ENCODE results near the gene CFAP97D2. TPM values are rescaled to one million over a fixed set of nuclear protein-coding genes. Genes with fewer than 3 reads are reported as not detected.

CFAP97D2 gene
- total RNA-seq, 4 donors from 2014 or later: not detected

- intact Hi-C loops (cut with DNase I): no loop called here
- Histone ChIP-seq H3K36me3 (no peaks in the 10 kb centered on the region), H3K27me3 (no peaks in the 10 kb centered on the region), H3K9me3 (no peaks in the 10 kb centered on the region), H3K4me1 (peaks cover 0 to 4% (median 0%) of the 10 kb centered on the region in 4 donors), H3K27ac (replicated peaks in 1 of 4) (no peak overlapping the region), H3K4me3 (no peak overlapping the region)
- WGBS: 81% methylated on average over 28 of the region's 28 CpGs
- no peak for DNase-seq (ENCODE audit: extremely low spot score)
- no peak for TF ChIP-seq POLR2A (IDR thresholded peaks at IDR 0.05; ENCODE audit: low read depth)
- no peak for TF ChIP-seq POLR2AphosphoS5 (IDR thresholded peaks at IDR 0.05)
- no peak for TF ChIP-seq CTCF (IDR thresholded peaks at IDR 0.05)
- no peak for TF ChIP-seq EP300 (IDR thresholded peaks at IDR 0.05)
Observed at GRCh38 chr13:114151565-114152284, 27.3 kb upstream of the CFAP97D2 start.

DNA sequence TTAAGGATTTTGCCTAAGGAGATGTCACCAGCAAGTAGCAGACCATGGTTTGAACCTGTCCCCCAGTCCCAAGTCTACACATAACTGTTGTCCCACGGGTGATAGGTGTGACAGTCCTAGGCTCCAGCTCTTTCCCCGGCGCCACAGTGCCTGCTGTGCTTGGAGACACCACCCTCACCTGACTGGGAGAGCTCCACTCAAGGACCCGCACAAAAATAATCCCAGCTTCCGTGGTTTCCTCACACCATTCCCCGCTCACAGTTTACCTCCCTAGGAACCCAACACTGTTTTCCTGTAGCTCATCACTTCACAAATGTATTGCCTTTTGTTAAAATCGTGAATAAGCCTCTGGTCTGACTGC is 26.8 kb upstream of the CFAP97D2 start:
- H3K27ac ChIP-seq (replicated peaks in 1 of 4): no peak overlapping the region
- H3K4me1 ChIP-seq: peaks cover 0 to 4% (median 0%) of the 10 kb centered on the region in 4 donors
- 81% methylated on average over 7 of the region's 7 CpGs for WGBS
- intact Hi-C loops (cut with DNase I): no loop called here
- no peak for TF ChIP-seq EP300 (IDR thresholded peaks at IDR 0.05)
- TF ChIP-seq POLR2A (IDR thresholded peaks at IDR 0.05; ENCODE audit: low read depth): no peak
- no peak for TF ChIP-seq POLR2AphosphoS5 (IDR thresholded peaks at IDR 0.05)
- no peak for TF ChIP-seq CTCF (IDR thresholded peaks at IDR 0.05)
- DNase-seq (ENCODE audit: extremely low spot score): no peak
- no peaks in the 10 kb centered on the region for H3K27me3 ChIP-seq
- H3K36me3 ChIP-seq: no peaks in the 10 kb centered on the region
- H3K9me3 ChIP-seq: no peaks in the 10 kb centered on the region
- H3K4me3 ChIP-seq: no peak overlapping the region

DNA sequence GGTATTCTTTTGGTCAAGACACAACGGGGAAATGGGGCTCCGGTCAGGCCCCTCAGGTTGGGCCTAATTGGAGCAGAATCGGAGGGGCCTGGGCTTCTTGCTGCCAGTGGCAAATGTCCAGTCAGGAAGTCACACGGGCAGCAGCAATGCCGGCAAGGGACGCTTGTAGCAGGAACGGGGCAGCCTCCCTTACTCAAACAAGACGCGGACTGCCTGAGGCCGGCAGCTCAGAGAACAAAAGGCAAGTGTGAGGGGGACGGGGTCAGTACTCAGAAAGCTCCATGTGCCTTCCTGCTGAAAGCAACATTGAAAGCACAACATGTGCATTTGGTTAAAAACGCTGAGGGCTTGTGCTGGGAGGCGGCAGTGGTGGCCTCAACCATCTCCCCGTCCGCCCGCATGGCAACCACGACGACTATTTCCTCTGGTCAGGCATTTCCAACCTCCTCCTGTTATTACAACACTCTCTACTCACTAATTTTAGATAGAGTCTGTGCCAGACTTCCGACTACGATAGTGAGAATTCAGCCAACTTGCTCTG is 26.2 kb upstream of the CFAP97D2 start:
- Histone ChIP-seq H3K9me3 (no peaks in the 10 kb centered on the region), H3K27ac (replicated peaks in 1 of 4) (no peak overlapping the region), H3K27me3 (no peaks in the 10 kb centered on the region), H3K4me3 (no peak overlapping the region), H3K4me1 (peaks cover 0 to 4% (median 0%) of the 10 kb centered on the region in 4 donors), H3K36me3 (no peaks in the 10 kb centered on the region)
- DNase-seq (ENCODE audit: extremely low spot score): no peak
- intact Hi-C loops (cut with DNase I): no loop called here
- TF ChIP-seq POLR2A (IDR thresholded peaks at IDR 0.05; ENCODE audit: low read depth) (no peak), CTCF (IDR thresholded peaks at IDR 0.05) (no peak)
- 77% methylated on average over 19 of the region's 20 CpGs for WGBS

DNA sequence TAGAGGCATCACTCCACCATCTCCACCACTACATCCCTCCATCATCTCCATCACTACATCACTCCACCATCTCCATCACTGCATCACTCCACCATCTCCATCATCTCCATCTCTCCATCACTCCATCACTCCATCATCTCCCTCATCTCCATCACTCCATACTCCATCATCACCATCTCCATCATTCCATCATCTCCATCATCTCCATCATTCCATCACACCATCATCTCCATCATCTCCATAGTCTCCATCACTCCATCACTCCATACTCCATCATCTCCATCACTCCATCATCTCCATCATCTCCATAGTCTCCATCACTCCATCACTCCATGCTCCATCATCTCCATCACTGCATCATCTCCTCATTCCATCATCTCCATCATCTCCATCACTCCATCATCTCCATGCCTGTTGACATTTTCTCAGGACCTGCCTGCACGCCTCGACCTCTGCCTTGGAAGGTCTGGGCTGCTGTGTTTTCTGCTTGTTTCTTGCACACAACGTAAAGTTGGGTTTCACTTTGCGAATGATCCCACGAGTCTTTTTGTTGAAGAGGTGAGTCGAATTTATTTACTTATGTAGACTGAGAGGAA is 25.5 kb upstream of the CFAP97D2 start:
- H3K4me3 ChIP-seq: no peak overlapping the region
- H3K9me3 ChIP-seq: no peaks in the 10 kb centered on the region
- no peak for TF ChIP-seq POLR2A (IDR thresholded peaks at IDR 0.05; ENCODE audit: low read depth)
- no peak for TF ChIP-seq CTCF (IDR thresholded peaks at IDR 0.05)
- TF ChIP-seq POLR2AphosphoS5 (IDR thresholded peaks at IDR 0.05): no peak
- TF ChIP-seq EP300 (IDR thresholded peaks at IDR 0.05): no peak
- 97% methylated on average over 6 of the region's 6 CpGs for WGBS
- H3K4me1 ChIP-seq: peaks cover 0 to 4% (median 0%) of the 10 kb centered on the region in 4 donors
- intact Hi-C loops (cut with DNase I): no loop called here
- no peak for DNase-seq (ENCODE audit: extremely low spot score)
- H3K36me3 ChIP-seq: no peaks in the 10 kb centered on the region
- no peaks in the 10 kb centered on the region for H3K27me3 ChIP-seq
- H3K27ac ChIP-seq (replicated peaks in 1 of 4): no peak overlapping the region
